Colon (tissue), 2 donors: ENCODE results near the gene CFAP206.

ENCODE experiments used
- FAIRE-seq: peaks from 2 replicates; lab custom pipeline; 2012; peaks lifted over from hg19 to GRCh38; lab: Jason Lieb, UNC
- donor health status: control.
- donor health status: control.

CFAP206 gene, protein sequence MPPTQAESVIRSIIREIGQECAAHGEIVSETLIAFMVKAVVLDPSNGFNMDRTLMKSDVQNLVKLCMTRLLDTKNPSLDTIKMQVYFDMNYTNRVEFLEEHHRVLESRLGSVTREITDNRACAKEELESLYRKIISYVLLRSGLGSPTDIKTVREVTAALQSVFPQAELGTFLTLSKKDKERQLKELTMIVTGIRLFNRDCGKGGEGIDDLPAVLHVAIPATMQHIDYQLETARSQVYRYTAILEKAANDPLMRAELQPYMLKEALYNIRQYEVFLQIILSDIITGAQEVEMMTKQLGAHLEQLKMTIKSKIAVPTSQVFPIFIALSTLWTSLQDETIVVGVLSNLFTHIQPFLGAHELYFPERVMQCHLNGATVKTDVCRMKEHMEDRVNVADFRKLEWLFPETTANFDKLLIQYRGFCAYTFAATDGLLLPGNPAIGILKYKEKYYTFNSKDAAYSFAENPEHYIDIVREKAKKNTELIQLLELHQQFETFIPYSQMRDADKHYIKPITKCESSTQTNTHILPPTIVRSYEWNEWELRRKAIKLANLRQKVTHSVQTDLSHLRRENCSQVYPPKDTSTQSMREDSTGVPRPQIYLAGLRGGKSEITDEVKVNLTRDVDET

DNA sequence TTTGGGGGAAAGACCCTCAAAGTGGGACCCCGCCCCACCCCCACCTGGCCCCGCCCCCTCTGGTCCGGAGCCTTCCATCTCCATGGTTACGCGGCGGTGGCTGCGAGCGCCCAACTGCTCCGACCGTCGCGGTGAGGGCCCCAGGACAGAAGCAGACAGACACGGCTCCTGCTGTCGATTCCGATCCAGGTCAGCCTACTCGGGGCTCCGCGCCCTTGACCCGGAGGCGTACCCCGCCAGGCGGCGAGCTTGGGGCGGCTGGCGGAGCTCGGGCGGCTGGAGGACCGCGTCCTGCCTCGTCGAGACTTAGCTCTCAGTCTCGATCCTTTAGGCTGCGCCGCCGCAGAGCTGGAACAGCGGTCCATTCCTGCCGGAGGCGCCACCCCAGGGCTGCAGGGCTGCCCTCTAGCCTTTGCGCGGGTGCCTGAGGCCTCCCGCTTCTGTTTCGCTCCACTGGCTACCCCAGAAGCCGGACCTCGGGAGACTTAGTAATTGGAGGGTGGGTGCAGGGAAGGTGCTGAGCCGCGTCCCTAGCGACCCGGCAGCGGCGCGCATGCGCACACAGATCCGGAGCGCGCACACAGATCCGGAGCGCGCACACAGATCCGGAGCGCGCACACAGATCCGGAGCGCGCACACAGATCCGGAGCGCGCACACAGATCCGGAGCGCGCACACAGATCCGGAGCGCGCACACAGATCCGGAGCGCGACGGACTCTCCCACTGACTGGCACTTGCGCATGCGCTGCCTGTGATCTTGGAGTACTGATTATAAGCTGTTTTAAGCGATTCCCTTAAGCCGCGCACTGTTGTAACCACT, at the start of gene CFAP206:
Gene CFAP206 (plus strand): TSS at position 72 of the 820 bp plus-strand sequence. CDS start 1,868 bp downstream, outside the sequence.
- FAIRE-seq: no peak

DNA sequence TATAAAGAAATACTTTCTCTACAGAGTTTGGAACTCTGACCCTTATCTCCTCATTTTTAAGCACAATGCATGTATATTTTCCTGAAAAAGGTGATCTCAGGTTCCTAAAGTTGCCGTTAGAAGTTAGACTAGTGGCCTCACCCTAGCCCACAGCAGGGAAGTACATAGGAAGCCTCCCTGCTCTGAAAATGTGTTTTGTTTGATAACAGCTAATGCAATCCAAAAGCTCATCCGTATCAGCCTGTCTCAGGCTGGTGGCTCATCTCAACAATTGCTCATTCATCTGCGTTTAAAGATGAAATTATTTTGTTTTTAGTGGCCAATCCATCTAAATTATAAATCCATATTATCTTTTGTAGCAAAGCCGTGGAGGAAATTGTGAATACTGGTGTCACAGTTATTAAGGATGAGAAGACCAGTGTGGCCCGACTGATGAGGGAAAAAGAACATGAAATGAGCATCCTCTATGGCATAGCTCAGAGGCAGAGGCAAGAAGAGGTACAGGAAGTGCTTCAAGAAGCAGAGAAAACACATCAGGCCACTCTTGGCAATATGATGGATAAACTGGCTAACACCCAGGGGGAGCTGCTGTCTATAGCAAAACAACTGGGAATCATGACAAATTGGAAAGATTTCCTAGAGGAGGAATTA, 43.0 kb upstream of the CFAP206 start:
- no peak for FAIRE-seq

DNA sequence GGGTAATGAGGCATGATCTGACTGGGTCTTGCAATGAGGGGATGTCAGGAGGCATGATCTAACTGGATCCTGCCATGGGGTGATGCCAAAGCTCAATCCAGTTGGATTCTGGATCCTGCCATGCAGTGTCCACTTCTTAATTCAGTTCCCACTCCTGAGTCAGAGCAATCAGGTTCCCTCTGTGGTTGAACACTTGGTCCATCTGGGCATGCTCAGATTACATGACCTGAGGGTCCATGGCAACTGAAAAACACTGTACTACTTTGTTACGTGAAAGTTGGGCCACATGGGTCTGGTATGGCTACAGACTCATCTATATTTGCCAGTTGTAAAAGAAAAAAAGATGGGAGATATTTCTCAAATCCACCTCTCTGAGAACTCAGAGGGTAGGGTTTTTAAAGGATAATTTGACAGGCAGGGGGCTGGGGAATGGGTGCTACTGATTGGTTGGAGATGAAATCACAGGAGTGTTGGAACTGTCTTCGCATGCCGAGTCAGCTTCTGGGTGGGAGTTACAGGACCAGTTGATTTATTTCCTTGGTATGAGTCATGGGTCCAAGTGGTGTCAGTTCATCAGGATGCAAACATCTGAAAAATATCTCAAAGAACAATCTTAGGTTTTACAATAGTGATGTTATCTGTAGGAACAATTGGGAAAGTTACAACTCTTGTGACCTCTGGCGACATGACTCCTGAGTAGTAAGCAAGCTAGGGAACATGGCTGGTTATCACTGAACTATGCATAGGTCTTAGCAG, 41.5 kb upstream of the CFAP206 start:
- FAIRE-seq: no peak

DNA sequence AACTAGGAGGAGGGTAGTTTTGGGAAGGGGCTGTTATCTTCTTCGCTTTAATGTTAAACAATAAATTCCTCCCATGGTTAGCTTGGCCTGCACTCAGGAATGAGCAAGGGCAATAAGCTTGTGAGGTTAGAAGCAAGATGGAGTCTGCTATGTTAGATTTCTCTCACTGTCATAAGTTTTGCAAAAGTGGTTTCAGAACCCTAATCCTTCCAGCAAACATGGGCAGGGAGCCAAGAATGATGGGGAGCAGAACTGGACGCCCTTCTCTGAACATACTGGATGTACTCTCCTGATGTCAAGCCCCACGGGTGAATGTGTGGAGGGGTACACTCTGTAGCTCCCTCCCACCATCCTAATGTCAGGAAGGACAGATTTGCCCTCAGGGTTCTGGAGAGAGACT, 40.9 kb upstream of the CFAP206 start:
- FAIRE-seq: no peak

DNA sequence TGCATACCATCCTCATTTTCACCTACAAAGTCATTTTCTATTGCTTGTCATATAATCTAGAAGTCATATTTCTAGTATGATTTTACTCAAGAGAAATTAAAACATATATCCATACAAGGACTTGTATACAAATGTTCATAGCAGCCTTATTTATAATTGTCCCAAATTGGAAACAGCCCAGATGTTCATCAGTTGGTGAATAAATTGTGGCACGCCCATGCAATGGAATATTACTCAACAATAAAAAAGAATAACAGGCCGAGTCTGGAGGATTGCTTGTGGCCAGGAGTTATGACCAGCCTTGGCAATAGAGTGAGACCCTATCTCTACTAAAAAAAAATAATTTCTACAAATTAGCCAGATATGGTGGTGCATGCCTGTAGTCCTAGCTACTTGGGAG, 34.4 kb upstream of the CFAP206 start:
- FAIRE-seq: no peak

DNA sequence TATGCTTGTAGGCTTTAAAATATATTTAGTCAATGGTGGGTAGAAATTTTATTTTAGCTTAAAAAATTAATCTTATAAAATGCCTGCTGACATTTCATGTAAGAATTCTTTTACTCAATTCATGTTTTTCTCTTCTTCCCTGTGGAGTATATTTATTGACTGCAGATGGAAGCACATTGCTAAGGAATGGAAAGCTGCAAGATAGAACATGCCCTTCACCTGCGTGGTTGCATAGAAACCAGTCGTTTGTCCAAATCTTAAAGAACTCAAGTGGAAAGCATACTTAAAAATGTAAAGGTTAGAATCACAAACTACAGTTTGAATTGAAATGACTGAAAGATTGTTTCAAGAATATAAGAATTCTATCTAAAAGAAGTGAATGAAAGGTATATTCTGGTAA, 32.5 kb upstream of the CFAP206 start:
- FAIRE-seq: no peak

DNA sequence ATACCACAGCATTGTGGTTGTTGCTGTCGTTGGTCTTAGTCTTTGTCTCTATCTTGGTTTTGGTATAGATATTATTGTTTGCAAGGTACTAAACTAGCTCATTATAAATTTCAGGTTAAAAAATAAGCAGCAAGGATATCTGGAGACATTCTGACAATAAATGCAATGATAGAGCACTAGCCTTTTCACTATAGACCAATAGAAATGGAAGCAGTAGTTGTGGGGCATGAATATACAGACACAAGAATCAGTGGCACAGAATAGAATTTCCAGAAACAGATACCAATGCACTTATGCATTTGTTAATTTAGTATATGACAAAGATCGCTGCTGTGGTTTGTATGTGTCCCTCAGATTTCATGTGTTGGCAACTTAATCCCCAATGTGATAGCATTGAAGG, 31.1 kb upstream of the CFAP206 start:
- FAIRE-seq: no peak

DNA sequence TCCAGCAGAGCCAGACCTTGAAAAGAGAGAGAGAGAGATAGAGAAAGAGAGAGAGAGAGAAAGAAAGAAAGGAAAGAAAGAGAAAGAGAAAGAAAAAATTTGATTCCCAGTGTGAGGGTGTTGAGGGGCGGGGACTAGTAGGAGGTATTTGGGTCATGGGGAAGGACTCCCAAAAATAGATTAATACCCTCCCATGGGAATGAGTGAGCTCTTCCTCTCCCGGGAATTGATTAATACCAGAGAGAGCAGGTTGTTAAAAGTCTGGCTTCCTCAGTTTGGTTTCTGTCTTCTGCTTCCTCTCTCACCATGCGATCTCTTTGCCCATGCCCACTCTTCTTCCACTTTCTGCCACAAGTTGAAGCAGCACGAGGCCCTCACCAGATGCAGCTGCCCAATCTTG, 28.8 kb upstream of the CFAP206 start:
- FAIRE-seq: no peak

DNA sequence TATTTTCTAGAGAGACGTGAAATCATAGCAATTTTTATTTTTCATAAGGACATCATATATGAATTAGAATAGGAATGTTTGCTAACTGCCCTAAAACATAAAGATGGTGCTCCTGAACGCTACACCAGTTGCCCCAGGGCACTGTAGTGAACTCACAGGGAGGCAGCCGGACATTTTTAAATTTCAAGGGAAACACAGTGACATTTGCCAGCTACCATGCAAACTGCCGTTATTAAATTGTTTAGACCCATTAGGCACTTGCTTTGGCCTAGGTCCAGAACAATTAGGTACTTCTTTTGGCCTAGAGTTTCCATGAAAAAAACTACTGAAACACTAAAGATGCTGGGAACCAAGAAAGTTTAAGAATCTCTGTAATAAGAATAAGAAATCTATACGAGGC, 24.9 kb upstream of the CFAP206 start:
- no peak for FAIRE-seq

DNA sequence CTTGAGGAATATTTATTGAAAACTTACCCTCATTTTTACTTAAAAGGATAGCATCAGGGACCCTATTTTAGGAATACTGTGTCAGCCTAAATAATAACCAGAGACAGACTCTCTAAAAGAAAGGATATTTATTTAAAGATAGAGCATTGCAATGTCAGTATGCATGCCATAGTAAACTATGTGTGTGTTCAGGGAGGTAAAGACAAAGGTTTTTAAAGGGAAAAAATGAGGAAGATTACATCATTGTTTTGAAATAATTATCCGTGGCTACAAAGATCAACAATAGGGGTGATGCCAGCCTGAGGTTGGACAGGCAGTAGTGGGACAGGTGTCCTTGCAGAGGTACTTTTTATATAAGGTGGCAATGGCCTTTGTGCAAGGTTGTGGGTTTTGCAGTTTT, 23.7 kb upstream of the CFAP206 start:
- no peak for FAIRE-seq

DNA sequence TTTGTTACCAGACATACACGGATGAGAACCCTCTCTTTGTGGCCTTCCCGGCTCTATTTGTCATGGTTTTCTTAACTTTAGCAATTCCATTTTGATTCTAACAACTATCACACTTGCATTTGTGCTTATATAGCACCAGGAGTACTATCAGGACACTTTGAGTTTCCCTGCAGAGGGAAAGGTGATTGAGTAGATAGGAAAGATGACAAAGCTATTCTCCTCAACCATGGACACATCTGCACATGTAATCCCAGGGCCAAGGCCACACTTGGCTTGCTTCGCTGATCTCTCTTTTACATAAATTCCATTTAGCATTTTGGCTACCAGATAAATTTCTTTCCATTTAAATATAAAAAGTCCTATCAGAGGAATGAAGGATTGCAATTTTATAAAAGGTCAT, 23.3 kb upstream of the CFAP206 start:
- FAIRE-seq: no peak

DNA sequence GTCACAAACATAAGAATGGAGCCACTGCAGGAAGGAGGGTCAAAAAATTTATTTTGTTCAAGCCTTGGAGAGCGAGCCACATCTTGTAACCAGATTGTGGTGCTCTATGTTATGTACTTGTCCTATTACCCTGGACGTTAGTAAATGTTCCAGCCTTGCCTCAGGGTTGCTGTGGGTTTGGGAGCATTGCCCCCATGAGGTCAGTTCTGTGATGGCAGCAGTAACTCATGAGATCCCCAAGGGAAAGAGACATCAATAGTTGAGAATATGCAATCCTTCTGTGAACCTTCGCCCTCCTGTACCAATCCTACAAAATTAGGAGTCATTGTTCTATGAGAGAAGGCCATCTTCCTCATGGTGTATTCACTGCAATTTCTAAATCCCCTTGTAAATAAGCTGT, 16.4 kb upstream of the CFAP206 start:
- no peak for FAIRE-seq

DNA sequence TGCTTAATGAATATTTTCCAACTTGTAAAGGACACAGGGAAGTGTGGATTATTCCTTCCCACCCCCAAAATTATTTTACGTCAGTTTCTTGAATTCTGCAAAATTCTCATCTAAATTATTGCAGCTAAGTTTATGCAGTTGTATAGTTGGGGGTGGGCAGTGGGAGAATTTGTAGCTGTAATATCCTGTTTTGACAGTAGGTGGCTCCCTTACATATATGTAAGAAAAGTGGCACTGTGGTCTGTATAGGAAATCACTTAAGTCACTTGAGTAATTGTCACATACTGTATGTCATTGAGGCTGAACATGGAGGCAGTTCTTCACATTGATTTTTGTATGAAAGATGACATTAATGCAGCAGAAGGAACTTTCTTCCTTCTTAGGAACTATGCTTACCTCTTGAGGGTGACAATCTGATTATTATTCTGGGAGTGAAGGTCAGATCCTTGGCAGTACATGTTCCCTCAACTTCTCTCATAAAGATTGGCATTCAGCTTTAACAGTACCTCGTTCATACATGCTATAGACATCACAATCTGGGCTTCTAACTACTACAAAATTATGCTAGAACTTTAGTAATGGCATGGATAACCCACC, 14.6 kb upstream of the CFAP206 start:
- no peak for FAIRE-seq

DNA sequence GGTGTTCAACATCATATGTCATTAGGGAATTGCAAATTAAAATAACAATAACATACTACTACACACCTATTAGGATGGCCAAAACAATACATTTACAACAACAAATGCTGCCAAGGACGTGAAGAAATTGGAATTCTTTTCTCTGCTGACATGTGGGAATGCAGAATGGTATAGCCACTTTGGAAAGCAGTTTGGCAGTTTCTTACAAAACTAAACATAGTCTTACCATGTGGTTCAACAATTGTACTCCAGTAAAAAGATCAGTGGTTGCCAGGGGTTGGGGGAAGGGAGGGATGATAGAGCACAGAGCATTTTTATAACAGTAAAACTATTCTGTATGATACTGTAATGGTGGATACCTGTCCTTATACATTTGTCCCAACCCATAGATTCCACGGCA, 12.3 kb upstream of the CFAP206 start:
- FAIRE-seq: no peak

DNA sequence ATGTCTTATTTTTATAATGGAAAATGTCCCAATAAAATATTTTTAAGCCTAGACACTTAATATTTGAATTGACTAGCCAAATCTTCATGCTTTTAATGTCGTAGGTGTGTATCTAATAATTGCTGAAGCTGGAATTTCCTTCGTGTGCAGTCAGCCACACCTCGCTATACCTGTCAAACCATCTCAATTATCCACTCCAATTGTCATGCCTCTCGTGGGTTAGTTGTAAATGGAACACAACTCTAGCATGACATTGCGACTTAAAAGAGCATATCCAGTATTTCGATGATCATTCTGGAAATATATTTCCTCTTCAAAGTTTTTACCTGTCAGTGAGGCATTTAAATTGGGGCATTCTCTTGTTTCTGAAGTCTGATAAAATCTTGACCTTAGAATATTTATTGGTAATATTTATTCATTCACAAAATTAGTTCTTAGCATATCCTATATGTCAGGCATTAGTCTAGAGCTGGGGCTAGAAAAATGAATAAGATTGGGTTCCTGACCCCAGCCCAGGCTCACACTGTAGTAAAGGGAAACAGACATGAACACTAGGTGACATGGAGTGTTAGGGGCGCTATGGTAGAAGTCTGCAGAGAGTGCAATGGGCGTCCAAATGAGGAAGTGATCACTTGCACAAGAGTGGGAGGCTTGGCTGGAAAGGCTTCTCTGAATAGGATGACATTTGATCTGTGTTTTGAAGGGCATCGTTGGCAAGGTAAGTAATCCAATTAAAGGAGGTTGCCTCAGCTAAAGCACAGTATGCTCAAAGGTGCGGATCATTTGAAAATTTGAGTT, 11.0 kb upstream of the CFAP206 start:
- FAIRE-seq: no peak

DNA sequence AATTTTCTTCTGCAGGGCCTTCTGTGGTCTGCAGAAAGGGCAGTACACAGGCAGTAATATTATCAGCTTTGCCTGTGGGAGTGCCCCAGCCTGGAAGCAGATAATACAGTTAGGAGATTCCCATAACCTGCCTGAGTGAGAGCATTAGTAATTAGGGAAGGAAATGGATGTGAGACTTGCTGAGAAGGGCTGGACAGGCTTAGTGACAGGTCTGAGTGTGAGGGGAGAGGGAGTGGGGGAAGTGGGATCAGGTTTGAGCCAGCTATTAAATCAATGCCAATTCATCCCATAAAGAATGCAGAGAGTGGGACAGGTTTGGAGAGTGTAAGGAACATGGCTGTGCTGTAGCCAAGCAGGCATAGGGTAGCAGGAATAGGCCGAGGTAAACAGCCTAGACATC, 10.1 kb upstream of the CFAP206 start:
- no peak for FAIRE-seq

DNA sequence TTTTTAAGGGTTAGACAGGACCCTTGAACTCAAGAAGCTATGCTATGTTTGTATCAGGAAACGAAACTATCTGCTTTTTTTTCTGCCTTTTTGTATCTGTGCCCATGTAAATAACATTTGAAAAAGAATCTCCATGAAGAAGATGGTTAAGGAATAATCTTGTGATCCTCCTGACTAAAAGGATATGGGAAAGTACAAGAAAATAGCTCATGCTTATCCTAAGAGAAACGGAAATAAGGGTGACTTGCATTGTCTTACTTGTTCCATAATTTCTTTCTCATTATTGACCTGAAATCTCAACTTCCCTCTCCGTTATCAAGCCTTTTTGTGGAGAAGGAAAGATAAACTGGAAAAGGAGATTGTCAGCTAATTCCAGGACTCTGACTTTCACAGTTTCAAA, 5.9 kb upstream of the CFAP206 start:
- FAIRE-seq: no peak

DNA sequence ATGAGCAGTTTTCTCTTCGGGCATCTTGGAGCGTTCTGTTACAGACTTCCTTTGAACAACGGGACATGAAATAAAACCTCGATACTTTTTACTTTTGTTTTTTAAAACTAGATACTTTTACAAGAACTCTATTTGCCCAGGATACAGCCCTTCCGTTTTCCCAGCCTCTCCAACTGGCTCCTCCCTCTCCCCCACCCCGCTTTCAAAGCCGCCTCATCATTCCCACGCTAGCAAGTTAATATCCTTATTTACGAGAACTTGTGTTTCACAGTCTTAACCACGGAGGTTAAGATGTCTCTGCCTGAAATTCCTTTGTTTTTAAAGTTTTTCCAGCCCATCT, 241 bp upstream of the CFAP206 start:
- no peak for FAIRE-seq

DNA sequence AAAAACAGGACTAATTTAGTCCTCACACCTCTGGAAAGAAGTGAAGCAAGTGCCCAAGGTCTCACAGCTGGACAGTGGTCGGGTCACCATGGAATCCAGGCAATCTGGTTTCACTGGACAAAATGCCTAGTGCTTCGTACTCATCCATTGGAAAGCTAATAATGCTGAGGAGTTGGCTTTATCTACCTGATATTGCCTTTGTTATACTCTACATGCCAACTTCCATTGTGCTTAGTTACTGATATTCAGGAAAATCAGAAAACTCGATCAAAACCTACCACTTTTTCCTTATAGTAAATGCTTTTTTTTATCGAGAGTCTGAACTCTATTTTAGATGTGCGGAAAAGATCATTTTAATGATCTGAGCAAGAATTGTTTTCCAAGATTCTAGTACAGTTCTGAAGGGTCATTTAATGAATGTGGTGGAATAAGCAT, 966 bp downstream of the CFAP206 start:
- FAIRE-seq: no peak

DNA sequence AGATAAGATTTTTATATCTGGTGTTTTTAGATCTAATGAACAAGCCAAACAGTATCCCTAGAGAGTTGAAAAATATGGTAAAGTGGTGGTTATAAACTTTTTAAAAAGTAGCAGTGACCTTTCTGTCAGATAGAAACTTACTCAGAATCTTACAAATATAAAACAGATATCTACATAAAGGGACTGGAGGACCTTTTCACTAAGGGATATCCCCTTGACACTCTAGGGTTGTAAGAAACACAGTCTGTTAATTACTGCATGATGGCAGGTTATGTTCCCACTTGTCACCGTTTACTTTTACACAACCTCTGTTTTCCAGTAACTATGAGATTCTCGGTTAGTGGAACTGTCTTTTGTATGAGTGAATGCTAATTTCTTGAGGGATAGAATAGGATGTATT, 11.5 kb downstream of the CFAP206 start:
- no peak for FAIRE-seq

DNA sequence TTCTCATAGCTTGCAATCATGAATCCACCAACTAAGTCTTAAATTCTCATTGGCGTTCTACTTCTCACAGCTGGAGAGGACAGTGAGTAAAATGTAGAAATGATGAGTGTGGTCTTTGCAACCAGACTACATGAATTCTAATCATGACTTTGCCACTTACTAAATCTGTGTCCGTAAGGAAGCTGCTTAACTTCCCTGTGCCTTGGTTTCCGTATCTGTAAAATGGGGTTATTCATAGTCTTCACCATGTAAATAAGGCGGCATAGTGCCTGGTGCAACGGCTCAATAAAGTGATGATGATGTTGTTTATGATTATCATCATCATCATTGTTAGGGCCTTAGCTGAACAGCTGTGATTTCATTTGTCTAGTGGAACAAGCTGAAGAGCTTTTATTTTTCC, 12.6 kb downstream of the CFAP206 start:
- no peak for FAIRE-seq
